GM19328 (cell line): ENCODE data around the gene C5AR2.
"Not testable (repeated sequence)": the region's sequence is repeated elsewhere in the genome, so short reads cannot be mapped to it uniquely, and the experiment has no call there.

ENCODE experiments used
- ATAC-seq: cut with Tn5 transposase; IDR thresholded peaks from one replicate; pipeline ENCODE4 v1.9.1; 2021; ENCODE audit warnings: mild to moderate bottlenecking, moderate library complexity; ENCODE audit not compliant: unreplicated experiment

Gene C5AR2

DNA sequence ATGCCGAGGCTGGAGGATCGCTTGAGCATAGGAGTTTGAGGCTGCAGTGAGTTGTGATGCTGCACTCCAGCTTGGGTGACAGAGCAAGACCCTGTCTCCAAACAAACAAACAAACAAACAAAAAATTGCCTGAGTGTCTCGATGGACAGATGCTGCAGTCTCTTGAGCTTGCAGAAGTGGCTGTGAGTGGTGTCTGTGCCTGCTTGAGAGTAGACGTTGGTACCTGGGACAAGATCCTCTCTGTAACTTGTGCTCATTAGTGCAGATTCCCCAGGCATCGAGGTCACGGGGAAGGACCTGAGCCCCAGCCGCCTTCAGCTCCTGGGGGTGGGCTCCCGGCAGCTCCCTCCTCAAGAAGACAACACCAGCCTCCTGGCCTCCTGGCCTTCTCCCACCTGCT, 8.6 kb upstream of the C5AR2 start:
- no peak for ATAC-seq

DNA sequence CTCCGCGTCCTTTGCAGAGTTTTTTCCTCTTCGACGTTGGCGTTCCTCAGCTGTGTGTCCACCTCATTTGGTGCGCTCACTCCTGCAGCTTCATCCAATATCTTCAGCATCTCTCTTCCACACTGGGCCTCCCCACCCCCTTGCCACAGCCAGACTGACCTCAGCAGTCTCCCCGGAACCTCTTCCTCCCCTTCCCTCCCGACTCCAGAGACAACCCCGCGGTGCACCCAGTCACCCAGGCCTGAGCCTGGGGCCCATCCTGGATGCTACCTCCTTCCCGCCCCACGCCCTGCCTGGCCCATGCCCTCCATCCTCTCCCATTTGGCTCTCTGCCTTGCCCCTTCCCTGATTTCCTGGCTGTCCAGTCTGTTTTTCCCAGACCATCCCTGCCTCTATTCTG, 8.1 kb upstream of the C5AR2 start:
- no peak for ATAC-seq

DNA sequence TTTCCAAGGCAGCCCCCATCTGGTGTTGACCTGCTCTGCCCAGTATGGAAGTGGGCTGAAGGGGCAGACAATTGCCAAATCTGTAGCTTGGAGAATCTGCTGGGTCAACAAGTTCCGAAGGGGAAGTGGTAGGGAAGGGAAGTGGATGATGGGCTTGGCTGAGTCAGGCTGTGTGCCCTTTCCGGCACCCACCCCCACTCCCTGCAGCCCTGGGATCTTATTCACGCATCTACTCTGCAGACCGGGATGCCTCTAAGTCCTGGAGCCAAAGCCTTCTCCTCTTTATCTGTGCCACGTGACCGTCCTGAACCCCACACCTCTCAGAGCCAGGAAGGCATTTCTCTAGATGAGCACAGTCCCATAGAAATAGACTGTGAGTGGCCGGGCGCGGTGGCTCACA, 7.5 kb upstream of the C5AR2 start:
- ATAC-seq, result no peak

DNA sequence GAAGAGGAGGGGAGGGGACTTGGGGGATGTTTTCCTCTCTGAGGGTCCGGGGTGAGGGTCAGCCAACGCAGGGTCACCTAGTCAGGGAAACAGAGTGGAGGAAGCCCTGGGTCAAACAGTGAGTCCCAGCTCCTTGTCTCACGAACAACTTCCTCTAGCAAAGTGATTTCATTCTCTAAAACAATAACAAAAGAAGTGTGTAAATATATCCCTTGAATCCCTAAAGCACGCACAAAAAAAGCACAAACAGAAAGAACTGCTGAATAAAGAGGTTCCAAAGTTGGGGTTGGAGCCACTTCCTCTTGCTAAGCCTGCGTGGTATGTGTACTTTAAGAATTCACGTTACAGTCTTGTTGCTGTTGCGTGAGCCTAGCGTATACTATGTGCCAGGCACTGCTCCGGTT, 1.5 kb upstream of the C5AR2 start:
- no peak for ATAC-seq

DNA sequence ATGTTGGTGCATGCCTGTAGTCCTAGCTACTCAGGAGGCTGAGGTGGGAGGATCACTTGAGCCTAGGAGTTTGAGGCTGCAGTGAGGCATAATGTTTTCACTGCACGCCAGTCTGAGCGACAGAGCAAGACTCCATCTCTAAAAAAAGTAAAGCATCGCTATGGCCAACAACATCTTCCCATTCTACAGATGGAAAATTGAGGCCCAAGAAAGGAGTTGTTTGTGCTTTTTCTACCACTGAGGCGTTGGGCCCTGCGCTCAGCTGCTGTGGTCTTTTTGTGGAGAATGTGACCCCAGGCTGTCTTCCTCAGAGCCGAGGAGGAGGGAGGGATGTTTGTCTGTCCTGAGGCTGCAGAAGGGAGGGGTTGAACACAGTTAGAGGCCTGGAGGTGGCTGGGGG, 485 bp upstream of the C5AR2 start:
- no peak for ATAC-seq

DNA sequence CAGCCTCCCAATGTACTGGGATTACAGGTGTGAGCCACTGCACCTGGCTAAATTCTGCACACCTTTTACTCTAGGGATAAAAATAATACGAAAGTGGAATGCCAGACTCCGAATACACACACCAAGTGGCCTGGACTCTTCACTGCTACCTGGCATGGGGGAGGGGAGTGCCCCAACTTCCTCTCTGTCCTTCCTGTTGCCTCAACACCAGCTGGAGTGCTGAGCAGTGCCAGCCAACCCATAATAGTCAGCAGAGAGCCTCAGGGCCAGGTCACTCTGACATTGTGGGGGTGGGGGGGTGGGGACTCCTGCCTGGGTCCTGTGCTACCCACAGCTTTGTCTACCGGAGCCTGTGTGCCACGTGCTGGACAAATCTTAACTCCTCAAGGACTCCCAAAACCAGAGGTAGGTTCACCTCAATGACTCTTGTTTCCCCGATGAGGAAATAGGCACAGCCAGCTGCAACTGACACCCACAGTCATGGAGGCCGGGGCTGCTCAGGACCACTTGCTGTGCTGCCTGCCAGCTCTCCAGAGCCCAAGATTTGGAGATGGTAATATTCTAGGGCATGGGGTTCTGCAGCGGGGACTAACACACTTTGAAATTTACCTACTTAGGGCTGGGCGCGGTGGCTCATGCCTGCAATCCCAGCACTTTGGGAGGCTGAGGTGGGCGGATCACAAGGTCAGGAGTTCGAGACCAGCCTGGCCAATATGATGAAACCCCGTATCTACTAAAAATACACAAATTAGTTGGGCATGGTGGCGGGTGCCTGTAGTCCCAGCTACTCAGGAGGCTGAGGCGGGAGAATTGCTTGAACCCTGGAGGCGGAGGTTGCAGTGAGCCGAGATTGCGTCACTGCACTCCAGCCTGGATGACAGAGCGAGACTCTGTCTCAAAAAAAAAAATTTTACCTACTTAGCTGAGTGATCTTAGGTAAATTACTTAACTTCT, 5.1 kb downstream of the C5AR2 start:
- ATAC-seq, result not testable (repeated sequence)

DNA sequence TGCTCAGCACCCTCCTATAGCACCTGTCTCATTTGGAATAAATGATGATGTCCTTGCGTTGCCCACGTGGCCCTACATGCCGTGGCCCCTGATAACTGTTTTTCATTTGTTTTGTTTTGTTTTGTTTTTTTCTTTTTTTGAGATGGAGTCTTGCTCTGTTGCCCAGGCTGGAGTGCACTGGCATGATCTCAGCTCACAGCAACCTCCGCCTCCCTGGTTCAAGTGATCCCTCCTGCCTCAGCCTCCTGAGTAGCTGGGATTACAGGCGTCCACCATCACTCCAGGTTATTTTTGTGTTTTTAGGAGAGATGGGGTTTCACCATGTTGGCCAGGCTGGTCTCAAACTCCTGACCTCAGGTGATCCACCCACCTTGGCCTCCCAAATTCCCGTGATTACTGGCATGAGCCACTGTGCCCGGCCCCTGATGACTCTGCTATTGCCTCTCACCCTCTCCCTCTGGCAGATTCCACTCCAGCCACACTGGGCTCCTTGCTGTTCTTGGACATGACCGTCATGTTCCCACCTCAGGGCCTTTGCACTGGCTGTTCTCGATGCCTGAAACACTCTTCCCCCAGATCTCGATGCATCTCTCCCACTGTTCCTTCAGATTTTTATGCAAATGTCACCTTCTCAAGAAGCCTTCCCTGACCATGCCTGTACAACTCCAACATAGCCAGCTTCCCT, 7.4 kb downstream of the C5AR2 start:
- ATAC-seq, result no peak

DNA sequence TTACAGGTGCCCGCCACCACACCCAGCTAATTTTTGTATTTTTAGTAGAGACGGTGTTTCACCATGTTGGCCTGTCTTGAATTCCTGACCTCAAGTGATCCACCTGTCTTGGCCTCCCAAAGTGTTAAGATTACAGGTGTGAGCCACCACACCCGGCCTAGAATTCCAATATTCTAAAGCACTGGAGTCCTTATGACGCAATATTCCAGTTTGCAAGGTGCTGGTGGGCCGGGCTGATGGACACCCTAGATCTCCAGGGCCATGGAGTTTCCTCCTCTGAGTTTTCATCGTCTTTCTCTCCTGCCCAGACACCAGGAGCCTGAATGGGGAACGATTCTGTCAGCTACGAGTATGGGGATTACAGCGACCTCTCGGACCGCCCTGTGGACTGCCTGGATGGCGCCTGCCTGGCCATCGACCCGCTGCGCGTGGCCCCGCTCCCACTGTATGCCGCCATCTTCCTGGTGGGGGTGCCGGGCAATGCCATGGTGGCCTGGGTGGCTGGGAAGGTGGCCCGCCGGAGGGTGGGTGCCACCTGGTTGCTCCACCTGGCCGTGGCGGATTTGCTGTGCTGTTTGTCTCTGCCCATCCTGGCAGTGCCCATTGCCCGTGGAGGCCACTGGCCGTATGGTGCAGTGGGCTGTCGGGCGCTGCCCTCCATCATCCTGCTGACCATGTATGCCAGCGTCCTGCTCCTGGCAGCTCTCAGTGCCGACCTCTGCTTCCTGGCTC, 8.7 kb downstream of the C5AR2 start:
- no peak for ATAC-seq

DNA sequence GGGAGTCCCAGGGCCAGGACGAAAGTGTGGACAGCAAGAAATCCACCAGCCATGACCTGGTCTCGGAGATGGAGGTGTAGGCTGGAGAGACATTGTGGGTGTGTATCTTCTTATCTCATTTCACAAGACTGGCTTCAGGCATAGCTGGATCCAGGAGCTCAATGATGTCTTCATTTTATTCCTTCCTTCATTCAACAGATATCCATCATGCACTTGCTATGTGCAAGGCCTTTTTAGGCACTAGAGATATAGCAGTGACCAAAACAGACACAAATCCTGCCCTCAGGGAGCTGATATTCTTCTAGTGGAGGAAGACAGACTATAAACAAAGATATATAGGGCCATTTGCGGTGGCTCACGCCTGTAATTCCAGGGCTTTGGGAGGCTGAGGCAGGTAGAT, 9.8 kb downstream of the C5AR2 start:
- ATAC-seq, result no peak

DNA sequence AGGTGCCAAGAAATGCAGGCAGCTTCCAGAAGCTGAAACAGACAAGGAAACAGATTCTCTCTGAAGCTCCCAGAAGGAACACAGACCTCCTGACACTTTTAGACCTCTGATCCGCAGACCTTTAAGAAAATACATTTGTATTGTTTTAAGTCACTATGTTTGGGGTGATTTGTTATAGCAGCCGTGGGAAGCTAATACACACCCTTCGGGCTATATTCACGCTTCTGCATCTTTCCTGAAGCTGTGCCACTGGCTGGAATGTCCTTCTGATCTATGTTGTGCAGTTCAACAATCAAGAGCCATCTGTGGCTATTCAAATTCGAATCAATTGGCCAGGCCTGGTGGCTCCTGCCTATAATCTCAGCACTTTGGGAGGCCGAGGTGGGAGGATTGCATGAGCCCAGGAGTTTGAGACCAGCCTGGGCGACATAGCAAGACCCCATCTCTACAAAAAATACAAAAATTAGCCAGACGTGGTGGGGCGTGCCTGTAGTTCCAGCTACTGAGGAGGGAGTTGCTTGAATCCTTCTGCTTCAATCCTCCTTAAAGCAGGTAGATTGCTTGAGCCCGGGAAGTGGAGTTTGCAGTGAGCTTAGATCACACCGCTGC, 11.3 kb downstream of the C5AR2 start:
- no peak for ATAC-seq

DNA sequence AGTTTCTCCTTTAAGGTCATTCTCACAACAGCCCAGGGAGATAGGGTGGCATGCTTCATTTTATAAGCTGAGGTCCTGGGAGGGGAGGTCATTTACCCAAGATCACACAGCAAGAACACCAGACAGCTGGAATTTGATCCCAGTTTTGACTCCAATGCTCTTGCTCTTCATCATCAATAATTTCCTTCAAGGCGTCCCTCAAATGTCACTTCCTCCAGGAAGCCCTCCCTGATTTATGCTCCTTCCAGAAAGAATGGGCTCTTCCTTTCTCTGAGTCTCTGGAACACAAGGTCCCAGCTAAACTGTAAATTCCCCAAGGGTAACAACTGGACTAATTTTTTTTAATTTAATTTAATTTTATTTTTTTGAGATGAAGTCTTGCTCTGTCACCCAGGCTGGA, 12.4 kb downstream of the C5AR2 start:
- no peak for ATAC-seq

DNA sequence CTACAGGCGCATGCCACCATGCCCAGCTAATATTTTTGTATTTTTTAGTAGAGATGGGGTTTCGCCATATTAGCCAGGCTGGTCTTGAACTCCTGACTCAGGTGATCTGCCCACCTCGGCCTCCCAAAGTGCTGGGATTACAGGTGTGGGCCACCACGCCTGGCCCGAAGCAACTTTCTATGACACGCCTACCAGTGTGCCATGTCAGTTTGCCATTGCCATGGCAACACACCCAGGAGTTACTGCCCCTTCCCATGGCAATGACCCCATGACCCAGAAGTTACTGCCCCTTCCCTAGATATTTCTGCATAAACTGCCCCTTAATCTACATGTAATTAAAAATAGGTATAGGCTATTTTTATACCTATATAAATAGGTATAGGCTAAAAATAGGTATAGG, 14.0 kb downstream of the C5AR2 start:
- not testable (repeated sequence) for ATAC-seq

DNA sequence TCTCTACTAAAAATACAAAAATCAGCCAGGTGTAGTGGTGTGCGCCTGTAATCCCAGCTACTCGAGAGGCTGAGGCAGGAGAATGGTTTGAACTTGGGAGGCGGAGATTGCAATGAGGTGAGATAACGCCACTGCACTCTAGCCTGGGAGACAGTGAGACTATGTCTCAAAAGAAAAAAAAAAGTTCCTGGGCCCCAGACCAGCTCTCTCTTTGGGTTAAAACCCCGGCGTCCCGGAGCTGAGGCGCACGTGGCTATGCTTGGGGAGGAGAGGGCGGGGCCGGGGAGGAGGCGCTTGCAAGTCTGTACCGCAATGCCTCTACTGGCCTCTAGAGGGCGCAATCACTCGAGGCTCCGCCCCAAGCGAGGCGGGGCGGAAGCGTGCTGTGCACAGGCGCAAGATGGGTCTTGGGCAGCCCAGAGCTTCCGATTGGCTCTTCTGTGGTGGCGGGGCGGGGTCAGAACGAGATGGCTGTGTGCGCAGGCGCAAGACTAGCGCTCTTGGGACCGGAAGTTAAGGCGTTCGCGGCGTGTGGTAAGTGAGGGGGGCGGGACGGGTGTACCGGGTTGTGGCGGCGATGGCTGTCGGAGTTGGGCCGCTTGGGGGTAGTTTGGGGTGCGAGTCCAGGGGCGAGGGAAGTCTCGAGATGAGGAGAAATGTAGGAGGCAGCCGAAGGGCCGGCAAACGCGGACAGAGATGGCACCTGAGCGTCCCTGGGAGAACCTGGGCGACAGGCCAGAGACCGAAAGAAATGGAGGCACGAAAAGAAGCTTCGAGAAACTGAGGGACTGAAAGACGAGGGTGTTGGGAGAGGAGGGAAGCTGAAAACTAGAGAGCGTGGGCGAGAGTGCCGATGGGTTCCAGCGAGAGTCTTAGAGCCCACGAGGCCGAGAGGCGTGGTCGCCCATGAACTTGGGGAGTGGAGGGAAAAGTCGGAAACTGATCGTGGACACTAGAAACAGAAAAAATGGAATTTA, 17.1 kb downstream of the C5AR2 start, which contains the start of gene DHX34:
Gene DHX34, plus strand, starts transcription at position 497 of the 977 bp plus-strand sequence. CDS start 3,716 bp downstream, outside the sequence.
- peak; percentile 93 for ATAC-seq

DNA sequence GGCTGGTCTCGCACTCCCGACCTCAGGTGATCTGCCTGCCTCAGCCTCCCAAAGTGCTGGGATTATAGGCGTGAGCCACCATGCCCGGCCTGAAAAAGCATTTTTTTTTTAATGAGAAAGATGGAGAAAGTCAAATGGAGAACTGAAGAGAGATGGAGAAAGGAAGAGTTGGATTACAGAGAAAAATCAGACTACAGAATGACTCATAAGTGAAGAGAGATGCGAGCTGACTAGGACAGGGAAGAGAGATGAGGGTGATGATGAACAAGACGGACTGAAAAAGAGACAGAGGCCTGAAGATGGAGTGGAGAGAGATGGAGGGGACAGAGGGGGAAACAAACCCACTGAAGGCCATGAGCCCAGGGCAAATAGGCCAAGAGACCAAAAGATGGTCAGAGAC, 18.7 kb downstream of the C5AR2 start:
- ATAC-seq, result no peak

DNA sequence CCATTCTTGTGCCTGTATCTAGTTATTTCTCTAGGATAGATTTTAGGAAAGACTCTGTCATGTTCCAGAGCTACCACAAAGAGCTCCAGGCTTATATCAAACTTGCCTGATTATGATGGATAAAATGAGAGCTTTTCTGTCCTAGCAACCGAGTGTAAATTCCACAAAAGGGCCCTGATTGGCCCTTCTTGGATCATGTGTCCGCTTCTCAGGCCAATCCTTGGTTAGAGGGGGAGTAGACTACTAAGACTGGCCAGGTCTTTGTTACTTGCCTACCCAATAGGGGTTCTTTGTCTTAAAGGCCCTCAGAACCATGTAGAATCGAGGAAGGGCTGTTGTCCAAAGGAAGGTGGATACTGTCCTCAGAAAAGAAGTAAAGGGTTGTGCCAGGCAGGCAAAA, 19.6 kb downstream of the C5AR2 start:
- ATAC-seq, result no peak

DNA sequence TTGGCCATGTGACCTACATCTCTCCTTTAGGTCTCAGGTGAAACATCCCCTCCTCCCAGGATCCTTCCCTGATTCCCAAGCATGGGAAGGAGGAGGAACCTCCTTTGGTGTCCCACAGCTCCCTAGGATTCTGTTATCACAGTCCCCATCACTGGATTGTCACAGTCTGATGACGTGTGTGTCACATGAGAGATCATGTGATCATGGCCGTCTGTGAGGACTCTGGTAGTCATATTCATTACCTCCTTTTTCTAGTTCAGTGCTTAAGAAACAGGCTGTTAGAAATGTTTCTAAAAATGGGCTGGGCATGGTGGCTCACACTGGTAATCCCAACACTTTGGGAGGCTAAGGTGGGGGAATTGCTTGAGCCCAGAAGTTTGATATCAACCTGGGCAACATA, 20.1 kb downstream of the C5AR2 start:
- ATAC-seq, result no peak

DNA sequence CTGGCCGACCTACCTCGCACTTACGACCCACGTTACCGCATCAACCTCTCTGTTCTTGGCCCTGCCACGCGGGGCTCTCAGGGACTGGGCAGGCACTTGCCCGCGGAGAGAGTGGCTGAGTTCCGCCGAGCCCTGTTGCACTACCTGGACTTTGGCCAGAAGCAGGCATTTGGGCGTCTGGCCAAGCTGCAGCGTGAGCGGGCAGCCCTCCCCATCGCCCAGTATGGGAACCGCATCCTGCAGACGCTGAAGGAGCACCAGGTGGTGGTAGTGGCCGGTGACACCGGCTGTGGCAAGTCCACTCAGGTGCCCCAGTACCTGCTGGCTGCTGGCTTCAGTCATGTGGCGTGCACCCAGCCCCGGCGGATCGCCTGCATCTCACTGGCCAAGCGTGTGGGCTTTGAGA, 21.3 kb downstream of the C5AR2 start:
- no peak for ATAC-seq

DNA sequence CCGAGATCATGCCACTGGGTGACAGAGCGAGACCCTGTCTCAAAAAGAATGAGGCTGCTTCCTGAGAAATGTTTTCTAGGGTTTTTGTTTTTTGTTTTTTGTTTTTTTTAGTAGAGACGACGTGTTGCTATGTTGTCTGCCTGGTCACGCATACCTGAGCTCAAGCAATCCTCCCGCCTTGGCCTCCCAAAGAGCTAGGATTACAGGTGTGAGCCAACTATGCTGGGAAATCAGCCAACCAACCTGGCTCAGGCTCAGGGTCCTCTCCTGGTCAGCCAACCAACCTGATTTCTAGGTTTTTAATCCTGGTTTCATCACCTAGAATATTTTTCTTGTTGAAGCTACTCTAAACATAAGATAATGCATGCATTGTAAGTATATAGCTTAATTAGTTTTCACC, 24.9 kb downstream of the C5AR2 start:
- ATAC-seq, result no peak

DNA sequence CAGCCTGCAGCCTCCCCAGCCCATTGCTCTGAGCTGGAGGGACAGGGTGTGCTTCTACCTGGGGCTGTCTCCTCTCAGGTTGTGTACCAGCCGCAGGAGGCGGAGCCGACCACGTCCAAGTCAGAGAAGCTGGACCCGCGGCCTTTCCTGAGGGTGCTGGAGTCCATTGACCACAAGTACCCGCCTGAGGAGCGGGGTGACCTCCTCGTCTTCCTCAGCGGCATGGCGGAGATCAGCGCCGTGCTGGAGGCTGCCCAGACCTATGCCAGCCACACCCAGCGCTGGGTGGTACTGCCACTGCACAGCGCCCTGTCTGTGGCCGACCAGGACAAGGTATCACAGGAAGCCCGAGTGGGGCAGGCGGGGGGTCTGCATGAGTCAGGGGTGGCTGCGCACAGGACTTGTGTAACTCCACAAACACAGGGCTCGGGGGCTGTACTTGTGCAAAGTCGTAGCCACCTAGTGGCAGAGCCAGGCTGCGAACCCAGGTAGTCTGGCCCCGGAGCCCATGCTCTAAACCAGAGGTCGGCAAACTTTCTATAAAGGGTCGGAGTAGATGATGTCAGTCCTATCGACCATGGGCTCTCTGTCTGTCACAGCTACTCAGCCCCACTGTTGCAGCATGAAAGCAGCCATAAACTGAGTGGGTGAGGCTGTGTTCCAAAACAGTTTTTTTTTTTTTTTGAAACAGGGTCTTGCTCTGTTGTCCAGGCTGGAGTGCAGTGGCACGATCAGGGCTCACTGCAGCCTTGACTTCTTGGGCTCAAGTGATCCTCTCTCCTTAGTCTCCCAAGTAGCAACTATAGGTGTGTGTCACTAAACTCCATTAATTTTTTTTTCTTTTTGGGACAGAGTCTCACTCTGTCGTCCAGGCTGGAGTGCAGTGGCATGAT, 26.1 kb downstream of the C5AR2 start:
- ATAC-seq, result no peak
